ENCODE results near the gene DLG2. TPM values are rescaled to one million over a fixed set of nuclear protein-coding genes. Genes with fewer than 3 reads are reported as not detected.

Gene DLG2
- total and polyA plus RNA-seq, 2 of the 8 experiments (the other 6 are each of a cell fraction or from before 2014, with no cell fraction given): 1.7 to 14.3 TPM

GRCh38 chr11:85647604-85648299, 20.6 kb upstream of the DLG2 start, which contains the start of gene TMEM126A (continued):
- TF ChIP-seq KDM1A (IDR thresholded peaks at IDR 0.05; ENCODE audit: borderline replicate concordance, low read length) (no peak), JUND (IDR thresholded peaks at IDR 0.05; ENCODE audit: low read length) (0 out of 2 replicates have a peak, but pooled peaks have one; percentile 7), SAP30 (IDR thresholded peaks at IDR 0.05; ENCODE audit: insufficient read depth, insufficient replicate concordance, low read length) (no peak), MAX (IDR thresholded peaks at IDR 0.05) (peak; percentile 36; the same call in 1 of the 2 replicates), YY1 (IDR thresholded peaks at IDR 0.05; ENCODE audit: low read depth, low read length) (peak; percentile 98), USF2 (IDR thresholded peaks at IDR 0.05; ENCODE audit: low read length) (no peak; the same call in 1 of the 2 replicates), SIRT6 (IDR thresholded peaks at IDR 0.05; ENCODE audit: low read length) (no peak), POLR2AphosphoS5 (IDR thresholded peaks at IDR 0.05; ENCODE audit: low read depth, low read length) (peak; percentile 94), CREB1 (IDR thresholded peaks at IDR 0.05) (peak; percentile 84), GABPA (IDR thresholded peaks at IDR 0.05; ENCODE audit: borderline replicate concordance, insufficient read depth, low read length) (no peak), POU5F1 (IDR thresholded peaks at IDR 0.05; ENCODE audit: low read depth, low read length) (no peak), FOSL1 (IDR thresholded peaks at IDR 0.05; ENCODE audit: insufficient read depth, low read depth, low read length) (no peak), RFX5 (IDR thresholded peaks at IDR 0.05; ENCODE audit: borderline replicate concordance, low read depth, low read length) (no peak), BCL11A (IDR thresholded peaks at IDR 0.05; ENCODE audit: low read depth in 2 of 2, low read length in 2 of 2) (no peak), RBBP5 (IDR thresholded peaks at IDR 0.05; ENCODE audit: borderline replicate concordance, low read depth, low read length) (peak; percentile 75; the same call in 1 of the 2 replicates), CHD2 (IDR thresholded peaks at IDR 0.05; ENCODE audit: low read length) (no peak), ASH2L (IDR thresholded peaks at IDR 0.05; ENCODE audit: low read length) (peak; percentile 66), TBP (IDR thresholded peaks at IDR 0.05; ENCODE audit: low read depth, low read length) (peak; percentile 89), BACH1 (IDR thresholded peaks at IDR 0.05; ENCODE audit: low read length) (peak; percentile 69; the same call in 1 of the 2 replicates)
